Measurements from ENCODE around the gene GNB1.

GRCh38 chr1:1893997-1894353 lies 3.1 kb upstream of the GNB1 start:
- no peak for TF ChIP-seq CTCF (IDR thresholded peaks at IDR 0.05)
- TF ChIP-seq SIN3A (IDR thresholded peaks at IDR 0.05; ENCODE audit: borderline replicate concordance, low read depth, low read length) = no peak
- no peak for TF ChIP-seq TCF12 (IDR thresholded peaks at IDR 0.05)
- TF ChIP-seq TAF1 (IDR thresholded peaks at IDR 0.05; ENCODE audit: borderline replicate concordance, low read depth, low read length) = no peak
- no peak for TF ChIP-seq RFX5 (IDR thresholded peaks at IDR 0.05; ENCODE audit: low read length)
- TF ChIP-seq EP300 (IDR thresholded peaks at IDR 0.05; ENCODE audit: borderline replicate concordance in 1 of 2, low read depth in 1 of 2, low read length in 1 of 2) = no peak
